ENCODE data around the gene SLC6A18. TPM values are rescaled to one million over a fixed set of nuclear protein-coding genes. Genes with fewer than 3 reads are reported as not detected.

Gene SLC6A18
- total and polyA plus RNA-seq, 9 of the 15 experiments (the other 6 are each of a cell fraction or from before 2014, with no cell fraction given): not detected

GRCh38 chr5:1293416-1294205 is 68.4 kb downstream of the SLC6A18 start:
- ATAC-seq (no peak), DNase-seq (ENCODE audit: extremely low read depth in 1 of 4, low spot score in 3 of 4) (no peak), FAIRE-seq (no peak)
- Histone ChIP-seq H3K4me2 (ENCODE audit: insufficient read depth, low read length) (no peak overlapping the region), H3K4me1 (replicated peaks in 1 of 2; ENCODE audit: control insufficient read depth in 2 of 2, insufficient read depth in 2 of 2, low read length in 2 of 2) (peaks cover 0 to 59% of the 10 kb centered on the region in 2 experiments; a peak in 2 of 5 replicates), H3K4me3 (no peak overlapping the region), H3K79me2 (ENCODE audit: control insufficient read depth, insufficient read depth, low read length) (no peaks in the 10 kb centered on the region), H2AFZ (ENCODE audit: low read depth, low read length) (no peak overlapping the region), H3K9me3 (replicated peaks; ENCODE audit: control insufficient read depth, insufficient read depth, low read depth, low read length) (no peaks in the 10 kb centered on the region), H3K36me3 (ENCODE audit: control insufficient read depth, insufficient read depth, low read length) (no peaks in the 10 kb centered on the region), H4K20me1 (replicated peaks; ENCODE audit: control insufficient read depth, insufficient read depth, low read length) (peaks cover 8% of the 10 kb centered on the region; the same call in 1 of the 2 replicates), H3K27me3 (ENCODE audit: control insufficient read depth in 2 of 2, insufficient read depth in 2 of 2, low read length in 2 of 2) (peaks cover 18 to 53% of the 10 kb centered on the region in 2 experiments), H3K27ac (ENCODE audit: extremely low read depth, low read depth, low read length) (no peak overlapping the region), H3K9me1 (ENCODE audit: control insufficient read depth, insufficient read depth, low read length) (no peaks in the 10 kb centered on the region), H3K9ac (ENCODE audit: insufficient read depth in 1 of 2, low read depth in 2 of 2, low read length in 2 of 2) (no peak overlapping the region; a peak in 1 of 4 replicates)
- no TSS peak for BruUV-seq (replicated peaks)
- 69% methylated on average over 47 of the region's 60 CpGs for WGBS (ENCODE audit: insufficient coverage, low coverage, missing lambda C conversion rate)
- ChIA-PET POLR2A (interaction anchor here (1.0 to 1.2 kb wide), 2 partner anchors 17 to 22 kb away, joined by 3 to 5 read pairs; no protein-coding TSS in a partner anchor), CTCF (ENCODE audit: low intra/inter-chr PET ratio) (no interaction called here)
- in situ Hi-C loops (cut with MboI): no loop called here
- no peak for TF ChIP-seq ZNF274 (IDR thresholded peaks at IDR 0.05; ENCODE audit: borderline replicate concordance, low read depth, low read length)
- intact Hi-C loops (cut with micrococcal nuclease): no loop called here

DNA sequence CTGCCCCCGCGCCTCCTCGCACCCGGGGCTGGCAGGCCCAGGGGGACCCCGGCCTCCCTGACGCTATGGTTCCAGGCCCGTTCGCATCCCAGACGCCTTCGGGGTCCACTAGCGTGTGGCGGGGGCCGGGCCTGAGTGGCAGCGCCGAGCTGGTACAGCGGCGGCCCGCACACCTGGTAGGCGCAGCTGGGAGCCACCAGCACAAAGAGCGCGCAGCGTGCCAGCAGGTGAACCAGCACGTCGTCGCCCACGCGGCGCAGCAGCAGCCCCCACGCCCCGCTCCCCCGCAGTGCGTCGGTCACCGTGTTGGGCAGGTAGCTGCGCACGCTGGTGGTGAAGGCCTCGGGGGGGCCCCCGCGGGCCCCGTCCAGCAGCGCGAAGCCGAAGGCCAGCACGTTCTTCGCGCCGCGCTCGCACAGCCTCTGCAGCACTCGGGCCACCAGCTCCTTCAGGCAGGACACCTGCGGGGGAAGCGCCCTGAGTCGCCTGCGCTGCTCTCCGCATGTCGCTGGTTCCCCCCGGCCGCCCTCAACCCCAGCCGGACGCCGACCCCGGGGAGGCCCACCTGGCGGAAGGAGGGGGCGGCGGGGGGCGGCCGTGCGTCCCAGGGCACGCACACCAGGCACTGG is 69.1 kb downstream of the SLC6A18 start:
- 39% methylated on average over 47 of the region's 69 CpGs for WGBS (ENCODE audit: insufficient coverage, low coverage, missing lambda C conversion rate)
- no TSS peak for BruUV-seq (replicated peaks)
- Histone ChIP-seq H3K9ac (ENCODE audit: insufficient read depth in 1 of 2, low read depth in 2 of 2, low read length in 2 of 2) (peak overlapping the region in 1 of 2 experiments; percentile 85; a peak in 2 of 4 replicates), H3K9me1 (ENCODE audit: control insufficient read depth, insufficient read depth, low read length) (no peaks in the 10 kb centered on the region), H3K4me1 (replicated peaks in 1 of 2; ENCODE audit: control insufficient read depth in 2 of 2, insufficient read depth in 2 of 2, low read length in 2 of 2) (peaks cover 0 to 55% of the 10 kb centered on the region in 2 experiments; a peak in 2 of 5 replicates), H3K27me3 (ENCODE audit: control insufficient read depth in 2 of 2, insufficient read depth in 2 of 2, low read length in 2 of 2) (peaks cover 25 to 52% of the 10 kb centered on the region in 2 experiments), H3K79me2 (ENCODE audit: control insufficient read depth, insufficient read depth, low read length) (no peaks in the 10 kb centered on the region), H3K4me2 (ENCODE audit: insufficient read depth, low read length) (no peak overlapping the region; the same call in 1 of the 2 replicates), H2AFZ (ENCODE audit: low read depth, low read length) (no peak overlapping the region), H3K27ac (ENCODE audit: extremely low read depth, low read depth, low read length) (no peak overlapping the region), H3K4me3 (peak overlapping the region; percentile 28; the same call in 1 of the 2 replicates), H4K20me1 (replicated peaks; ENCODE audit: control insufficient read depth, insufficient read depth, low read length) (peaks cover 7% of the 10 kb centered on the region; the same call in 1 of the 2 replicates), H3K9me3 (replicated peaks; ENCODE audit: control insufficient read depth, insufficient read depth, low read depth, low read length) (no peaks in the 10 kb centered on the region), H3K36me3 (ENCODE audit: control insufficient read depth, insufficient read depth, low read length) (no peaks in the 10 kb centered on the region)
- FAIRE-seq (no peak), ATAC-seq (peak; percentile 65), DNase-seq (ENCODE audit: extremely low read depth in 1 of 4, low spot score in 3 of 4) (peak in 3 of 4 experiments; percentile 30 to 54 (median 51))
- intact Hi-C loops (cut with micrococcal nuclease) (no loop called here), in situ Hi-C loops (cut with MboI) (no loop called here)
- ChIA-PET POLR2A (interaction anchor here (0.6 to 1.0 kb wide), 2 partner anchors 17 to 21 kb away, joined by 3 read pairs; no protein-coding TSS in a partner anchor), CTCF (ENCODE audit: low intra/inter-chr PET ratio) (interaction anchor here (0.5 kb wide), 1 partner anchor 287 kb away, joined by 3 read pairs; no protein-coding TSS in a partner anchor)
- no peak for TF ChIP-seq ARID3A (IDR thresholded peaks at IDR 0.05; ENCODE audit: borderline replicate concordance, low read depth, low read length)
- TF ChIP-seq TSHZ1 (CRISPR knock-in tag; IDR thresholded peaks at IDR 0.05): no peak
- TF ChIP-seq, protein P1, sequence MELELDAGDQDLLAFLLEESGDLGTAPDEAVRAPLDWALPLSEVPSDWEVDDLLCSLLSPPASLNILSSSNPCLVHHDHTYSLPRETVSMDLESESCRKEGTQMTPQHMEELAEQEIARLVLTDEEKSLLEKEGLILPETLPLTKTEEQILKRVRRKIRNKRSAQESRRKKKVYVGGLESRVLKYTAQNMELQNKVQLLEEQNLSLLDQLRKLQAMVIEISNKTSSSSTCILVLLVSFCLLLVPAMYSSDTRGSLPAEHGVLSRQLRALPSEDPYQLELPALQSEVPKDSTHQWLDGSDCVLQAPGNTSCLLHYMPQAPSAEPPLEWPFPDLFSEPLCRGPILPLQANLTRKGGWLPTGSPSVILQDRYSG (tag; conservative IDR thresholded peaks at IDR 0.05; ENCODE audit: low read depth): no peak

Measured in K562 (cell line).